Middle frontal gyrus (tissue), 1 donor: ENCODE data around the gene CIART.
"Not testable (repeated sequence)": the region's sequence is repeated elsewhere in the genome, so short reads cannot be mapped to it uniquely, and the experiment has no call there.

Source experiments
- DNase-seq: peaks from one replicate; pipeline ENCODE4 v3.0.0-alpha.2; 2015; ENCODE audit warnings: low spot score; ENCODE audit errors: extremely low spot score

CIART gene

GRCh38 chr1:150308585-150308984 lies 26.2 kb downstream of the CIART start:
- not testable (repeated sequence) for DNase-seq

- no peak for DNase-seq
Measured at GRCh38 chr1:150309758-150310508, 27.6 kb downstream of the CIART start.

GRCh38 chr1:150311762-150312161 lies 29.4 kb downstream of the CIART start:
- DNase-seq, result no peak

- not testable (repeated sequence) for DNase-seq
Measured at GRCh38 chr1:150314691-150315090, 32.3 kb downstream of the CIART start.

- no peak for DNase-seq
Measured at GRCh38 chr1:150320667-150320978, 38.3 kb downstream of the CIART start.

- no peak for DNase-seq
Measured at GRCh38 chr1:150321826-150322166, 39.4 kb downstream of the CIART start.

GRCh38 chr1:150322310-150322709 lies 40.0 kb downstream of the CIART start:
- DNase-seq, result no peak

- no peak for DNase-seq
Measured at GRCh38 chr1:150332651-150333290, 50.4 kb downstream of the CIART start.
